GM21423 (cell line): ENCODE results near the gene ATP5F1D.

ENCODE experiments used
- ATAC-seq: cut with Tn5 transposase; IDR thresholded peaks from one replicate; pipeline ENCODE4 v1.9.1; 2021; ENCODE audit warnings: mild to moderate bottlenecking, moderate library complexity; ENCODE audit not compliant: unreplicated experiment

ATP5F1D gene

DNA sequence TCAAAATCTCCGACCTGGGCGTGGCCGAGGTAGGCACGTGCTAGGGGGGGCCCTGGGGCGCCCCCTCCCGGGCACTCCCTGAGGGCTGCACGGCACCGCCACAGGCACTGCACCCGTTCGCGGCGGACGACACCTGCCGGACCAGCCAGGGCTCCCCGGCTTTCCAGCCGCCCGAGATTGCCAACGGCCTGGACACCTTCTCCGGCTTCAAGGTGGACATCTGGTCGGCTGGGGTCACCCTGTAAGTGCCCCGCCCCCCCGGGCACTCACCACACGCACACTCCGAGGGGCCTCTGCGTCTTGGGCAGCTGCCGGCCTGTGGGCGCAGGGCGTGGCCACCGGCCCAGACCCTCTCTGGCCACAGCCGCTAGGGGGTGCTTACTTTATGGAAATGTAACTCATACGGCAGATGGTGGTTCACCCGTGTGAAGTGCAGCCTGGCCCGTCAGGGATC, 21.0 kb upstream of the ATP5F1D start:
- no peak for ATAC-seq

GRCh38 chr19:1220976-1221903, 20.3 kb upstream of the ATP5F1D start:
- no peak for ATAC-seq

GRCh38 chr19:1221904-1222255, 19.7 kb upstream of the ATP5F1D start:
- no peak for ATAC-seq

- no peak for ATAC-seq
Observed at GRCh38 chr19:1222394-1222793, 19.2 kb upstream of the ATP5F1D start.

DNA sequence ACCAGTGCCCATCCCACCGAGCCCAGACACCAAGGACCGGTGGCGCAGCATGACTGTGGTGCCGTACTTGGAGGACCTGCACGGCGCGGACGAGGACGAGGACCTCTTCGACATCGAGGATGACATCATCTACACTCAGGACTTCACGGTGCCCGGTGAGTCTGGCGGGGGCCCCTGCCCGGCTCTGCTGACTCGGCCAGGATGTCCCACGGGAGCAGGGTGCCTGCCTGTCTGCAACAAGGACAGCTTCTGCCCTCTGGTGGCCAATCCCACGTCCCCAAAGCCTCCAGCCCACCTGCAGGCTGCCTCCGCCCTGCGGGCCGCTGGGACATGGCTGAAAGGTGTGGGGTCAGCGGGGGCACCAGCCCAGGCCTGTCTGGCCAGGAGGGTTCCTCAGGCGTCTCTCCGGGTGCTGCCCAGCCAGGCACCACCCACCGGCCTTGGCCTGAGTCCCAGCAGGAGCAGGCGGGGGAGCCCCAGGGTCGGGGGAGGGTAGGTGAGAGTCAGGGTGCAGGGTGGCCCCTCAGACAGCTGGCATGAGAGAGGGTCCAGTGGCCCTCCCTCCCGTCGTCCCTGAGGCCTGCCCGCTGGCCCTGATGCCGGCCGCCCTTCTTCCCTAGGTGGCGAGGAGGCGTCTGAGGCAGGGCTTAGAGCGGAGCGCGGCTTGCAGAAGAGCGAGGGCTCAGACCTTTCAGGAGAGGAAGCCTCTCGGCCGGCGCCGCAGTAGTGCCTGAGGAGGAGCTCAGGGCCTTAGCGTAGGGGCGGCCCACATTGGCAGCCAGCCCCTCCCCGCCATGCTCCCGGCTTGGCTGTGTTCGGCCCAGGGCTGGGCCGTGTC, 18.3 kb upstream of the ATP5F1D start:
- no peak for ATAC-seq

DNA sequence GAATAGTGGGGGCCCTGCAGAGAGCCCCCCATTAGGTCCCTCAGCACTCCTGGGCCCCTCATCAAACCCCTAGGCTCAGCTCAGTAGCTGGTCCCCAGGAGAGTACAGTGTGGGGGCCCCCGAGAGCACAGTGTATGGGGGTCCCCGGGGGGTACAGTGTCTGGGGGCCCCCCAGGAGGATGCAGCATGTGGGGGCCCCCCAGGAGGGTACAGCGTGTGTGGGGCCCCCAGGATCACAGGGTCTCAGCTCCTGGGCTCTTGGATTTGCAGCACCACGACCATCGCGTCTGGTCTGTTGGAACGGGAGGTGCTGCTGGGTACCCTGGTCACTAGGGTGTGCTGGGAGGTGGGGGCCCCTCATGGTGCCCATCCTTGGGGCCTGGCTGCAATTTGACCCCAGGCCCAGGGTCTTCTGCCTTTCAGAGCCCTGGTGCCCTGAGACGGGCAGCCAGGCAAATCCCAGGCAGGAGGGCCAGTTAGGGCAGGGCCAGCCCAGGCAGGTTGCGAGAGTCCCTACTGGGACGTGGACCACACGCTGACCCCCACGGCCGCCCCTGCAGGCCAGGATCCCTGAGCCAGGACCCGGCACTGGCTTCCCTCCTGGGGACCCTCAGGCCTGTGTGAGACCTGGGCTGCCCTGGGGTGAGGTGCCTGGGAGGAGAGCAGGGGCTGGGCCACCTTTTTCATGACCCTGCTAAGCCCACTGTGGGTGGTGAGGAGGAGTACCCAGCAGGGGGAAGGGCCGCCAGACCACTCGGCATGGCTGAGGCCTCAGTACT, 17.3 kb upstream of the ATP5F1D start:
- no peak for ATAC-seq

DNA sequence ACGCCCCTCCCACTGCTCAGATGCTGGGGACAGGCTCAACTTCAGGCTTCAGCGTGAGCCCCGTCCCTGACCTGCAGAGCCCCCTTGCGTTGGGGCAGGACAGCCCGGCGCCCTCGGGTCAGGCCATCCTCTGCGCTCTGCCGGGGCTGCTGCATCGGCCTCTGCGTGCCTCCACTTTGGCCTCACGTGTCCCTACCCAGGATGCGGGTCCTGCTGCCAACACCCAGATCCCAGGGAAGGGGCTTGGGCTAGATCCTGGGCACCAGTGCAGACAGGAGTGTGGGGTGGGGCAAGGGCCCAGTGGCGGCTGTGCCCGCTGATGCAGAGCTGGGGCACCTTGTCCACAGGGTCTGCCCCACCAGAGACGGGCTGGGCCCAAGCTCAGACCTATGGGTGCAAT, 16.7 kb upstream of the ATP5F1D start:
- ATAC-seq, result no peak

GRCh38 chr19:1225440-1226226, 15.9 kb upstream of the ATP5F1D start:
- ATAC-seq, result no peak

DNA sequence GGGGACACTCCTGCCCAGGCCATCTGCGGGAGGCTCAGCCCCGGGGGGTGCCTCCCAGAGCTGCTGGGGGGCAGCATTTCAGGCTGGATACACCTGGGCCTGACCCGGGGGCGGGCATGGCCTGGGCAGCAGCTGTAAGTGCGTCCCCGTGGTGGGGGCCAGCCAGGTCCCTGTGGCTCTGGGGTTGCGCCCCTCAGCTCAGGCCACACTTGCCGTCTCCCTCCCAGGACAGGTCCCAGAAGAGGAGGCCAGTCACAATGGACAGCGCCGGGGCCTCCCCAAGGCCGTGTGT, 15.4 kb upstream of the ATP5F1D start:
- no peak for ATAC-seq

- ATAC-seq, result no peak
Observed at GRCh38 chr19:1226522-1227303, 14.8 kb upstream of the ATP5F1D start.

- no peak for ATAC-seq
Observed at GRCh38 chr19:1227304-1228054, 14.1 kb upstream of the ATP5F1D start.

DNA sequence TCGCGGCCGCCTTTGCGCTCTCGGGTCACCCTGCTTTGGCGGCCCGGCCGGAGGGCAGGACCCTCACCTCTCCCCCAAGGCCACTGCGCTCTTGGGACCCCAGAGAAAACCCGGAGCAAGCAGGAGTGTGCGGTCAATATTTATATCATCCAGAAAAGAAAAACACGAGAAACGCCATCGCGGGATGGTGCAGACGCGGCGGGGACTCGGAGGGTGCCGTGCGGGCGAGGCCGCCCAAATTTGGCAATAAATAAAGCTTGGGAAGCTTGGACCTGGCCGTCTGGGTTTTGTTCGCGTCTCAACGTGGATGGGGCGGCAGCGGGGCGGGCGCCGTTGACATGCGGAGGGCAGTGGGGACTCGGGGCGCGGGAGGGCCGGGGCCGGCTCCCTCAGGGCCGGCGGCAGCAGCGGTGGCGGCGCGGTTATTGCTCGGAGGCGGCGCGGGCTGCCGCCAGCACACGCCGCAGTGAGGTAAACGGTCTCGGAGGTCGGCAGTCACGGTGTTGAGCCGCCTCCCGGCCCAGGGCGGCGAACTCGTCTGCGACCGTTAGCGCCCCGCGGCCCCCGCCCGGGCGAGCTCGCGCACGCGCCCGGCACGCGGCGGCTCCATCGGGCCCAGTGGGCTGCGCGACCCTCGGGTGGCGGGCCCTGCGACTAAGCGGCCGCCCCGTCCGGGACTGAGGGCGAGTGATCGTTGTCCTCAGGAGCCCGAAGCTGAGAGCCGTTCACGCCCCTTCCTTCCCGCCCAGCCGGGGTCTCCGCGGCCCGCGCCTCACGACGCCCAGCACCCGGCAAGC, 13.2 kb upstream of the ATP5F1D start:
- ATAC-seq, result no peak

GRCh38 chr19:1229056-1229923, 12.3 kb upstream of the ATP5F1D start:
- ATAC-seq, result no peak

GRCh38 chr19:1229924-1230782, 11.4 kb upstream of the ATP5F1D start:
- no peak for ATAC-seq

DNA sequence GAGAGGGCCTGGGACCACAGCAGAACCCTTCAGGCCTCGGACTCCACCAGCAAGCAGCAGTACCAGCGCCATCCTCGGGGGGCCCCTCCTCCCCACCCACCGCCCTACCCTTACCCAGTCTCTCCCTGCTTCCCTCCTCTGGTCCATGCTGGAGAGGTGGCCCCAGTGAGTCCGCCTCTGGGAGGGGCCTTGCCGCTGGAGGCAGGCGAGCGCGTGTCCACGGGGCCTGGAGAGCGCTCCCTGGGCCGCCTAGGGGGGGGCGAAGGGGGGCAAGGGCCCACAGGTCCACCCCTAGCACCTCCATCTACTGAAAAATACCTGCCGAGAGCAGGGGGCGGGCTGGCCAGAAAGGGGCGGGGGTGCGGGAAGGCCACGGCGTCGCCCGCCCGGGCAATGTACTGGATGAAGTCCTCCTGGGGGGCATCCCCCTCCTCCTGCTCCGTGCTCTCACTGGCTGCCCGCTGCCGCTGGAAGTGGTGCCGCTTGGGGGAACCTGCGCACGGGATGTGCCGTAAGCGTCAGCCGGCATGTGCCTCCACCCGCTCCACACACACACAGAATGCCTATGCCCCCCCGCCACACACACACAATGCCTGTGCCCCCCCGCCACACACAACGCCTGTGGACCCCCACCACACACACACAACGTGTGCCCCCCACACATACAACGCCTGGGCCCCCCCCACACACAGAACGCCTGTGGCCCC, 10.6 kb upstream of the ATP5F1D start:
- no peak for ATAC-seq
